SU-DHL-6 (cell line): ENCODE results near the gene UGGT2.
"Not testable (repeated sequence)": the region's sequence is repeated elsewhere in the genome, so short reads cannot be mapped to it uniquely, and the experiment has no call there.

Experiments used
- H2AFZ ChIP-seq: fragments of 200-600 bp; sonication (generic); 2 replicates; pipeline ENCODE4 v1.6.1; 2014; ENCODE audit warnings: low read depth, mild to moderate bottlenecking, moderate library complexity, mixed read lengths, antibody characterized with exemption, low read length; ENCODE audit not compliant: severe bottlenecking
- H3F3A ChIP-seq: fragments of 200-600 bp; shearing (Covaris generic); 2 replicates; pipeline ENCODE4 v1.6.0; 2016; ENCODE audit warnings: antibody characterized with exemption, mild to moderate bottlenecking; ENCODE audit not compliant: insufficient read depth
- H3K27ac ChIP-seq: fragments of 200-600 bp; sonication (generic); 2 replicates; pipeline ENCODE4 v1.5.1; 2016; ENCODE audit warnings: low read depth, mild to moderate bottlenecking, low read length, moderate library complexity, mixed read lengths
- H3K27me3 ChIP-seq: fragments of 200-600 bp; sonication (generic), shearing (Covaris generic); 2 replicates; pipeline ENCODE4 v1.6.0; 2014; ENCODE audit warnings: mild to moderate bottlenecking, low read length
- H3K36me3 ChIP-seq: fragments of 200-600 bp; sonication (generic); 2 replicates; pipeline ENCODE4 v1.6.1; 2014; ENCODE audit warnings: mild to moderate bottlenecking, low read length, mixed read lengths
- H3K4me2 ChIP-seq: fragments of 300-600, 200-600 bp; shearing (Covaris generic), sonication (generic); 2 replicates; pipeline ENCODE4 v1.6.0; 2014; ENCODE audit warnings: low read length, low read depth, mild to moderate bottlenecking; ENCODE audit not compliant: poor library complexity, severe bottlenecking
- H3K4me3 ChIP-seq: fragments of 200-600 bp; sonication (generic); 2 replicates; pipeline ENCODE4 v1.5.1; 2014; ENCODE audit warnings: antibody characterized with exemption, low read length, mild to moderate bottlenecking, mixed read lengths; ENCODE audit not compliant: insufficient read depth, poor library complexity, severe bottlenecking
- H3K79me2 ChIP-seq: fragments of 200-600 bp; sonication (generic); 2 replicates; pipeline ENCODE4 v1.6.1; 2014; ENCODE audit warnings: mild to moderate bottlenecking, low read length, moderate library complexity; ENCODE audit not compliant: insufficient read depth
- H3K9ac ChIP-seq: fragments of 200-600 bp; sonication (generic); 2 replicates; pipeline ENCODE4 v1.7.0; 2014; ENCODE audit warnings: mild to moderate bottlenecking, low read length
- H3K9me2 ChIP-seq: fragments of 200-600 bp; sonication (generic); replicated peaks from 2 replicates; pipeline ENCODE4 v1.6.1; 2014; ENCODE audit warnings: low read length; ENCODE audit not compliant: insufficient read depth
- H3K9me3 ChIP-seq: fragments of 200-600 bp; sonication (generic); 2 replicates; pipeline ENCODE4 v1.6.1; 2014; ENCODE audit warnings: low read length, mixed read lengths; ENCODE audit not compliant: insufficient read depth
- H4K20me1 ChIP-seq: fragments of 200-600 bp; sonication (generic); 2 replicates; pipeline ENCODE4 v1.6.1; 2014; ENCODE audit warnings: low read depth, mild to moderate bottlenecking, antibody characterized with exemption, low read length, moderate library complexity, mixed read lengths
- CTCF ChIP-seq: fragments of 200-600 bp; sonication (generic); IDR thresholded peaks from one replicate; pipeline ENCODE4 v1.5.1; 2017; ENCODE audit warnings: antibody characterized with exemption, mild to moderate bottlenecking, low read length, moderate library complexity; ENCODE audit not compliant: insufficient read depth, poor library complexity, severe bottlenecking
- EZH2phosphoT487 ChIP-seq: fragments of 200-600 bp; sonication (generic), shearing (Covaris generic); conservative IDR thresholded peaks from 2 replicates; pipeline ENCODE4 v1.6.1; 2018; ENCODE audit warnings: mild to moderate bottlenecking, antibody characterized with exemption, low read length, moderate library complexity, mixed read lengths

UGGT2 gene

GRCh38 chr13:95793781-95794180, 259.4 kb downstream of the UGGT2 start:
- no peaks in the 10 kb centered on the region for H3K27me3 ChIP-seq
- H3K79me2 ChIP-seq, result no peaks in the 10 kb centered on the region
- H3K36me3 ChIP-seq, result no peaks in the 10 kb centered on the region
- no peaks in the 10 kb centered on the region for H3K9me3 ChIP-seq
- H4K20me1 ChIP-seq, result no peaks in the 10 kb centered on the region
- no peak for TF ChIP-seq CTCF
- no peak for TF ChIP-seq EZH2phosphoT487
- no peak overlapping the region for H3K27ac ChIP-seq
- no peak overlapping the region for H3K4me2 ChIP-seq
- no peak overlapping the region for H3K4me3 ChIP-seq
- no peak overlapping the region for H2AFZ ChIP-seq
- H3F3A ChIP-seq, result no peaks in the 10 kb centered on the region
- no peak overlapping the region for H3K9ac ChIP-seq
- no peaks in the 10 kb centered on the region for H3K9me2 ChIP-seq

- H3K9ac ChIP-seq, result no peak overlapping the region
- no peaks in the 10 kb centered on the region for H3K9me2 ChIP-seq
- H3K27me3 ChIP-seq, result no peaks in the 10 kb centered on the region
- no peaks in the 10 kb centered on the region for H3K9me3 ChIP-seq
- H3K4me3 ChIP-seq, result no peak overlapping the region
- no peaks in the 10 kb centered on the region for H3K79me2 ChIP-seq
- H4K20me1 ChIP-seq, result no peaks in the 10 kb centered on the region
- no peak overlapping the region for H2AFZ ChIP-seq
- no peaks in the 10 kb centered on the region for H3K36me3 ChIP-seq
- no peak overlapping the region for H3K27ac ChIP-seq
- TF ChIP-seq EZH2phosphoT487 (no peak), CTCF (no peak)
- H3K4me2 ChIP-seq, result no peak overlapping the region
- no peaks in the 10 kb centered on the region for H3F3A ChIP-seq
Observed at GRCh38 chr13:95793018-95793555, 260.1 kb downstream of the UGGT2 start.

DNA sequence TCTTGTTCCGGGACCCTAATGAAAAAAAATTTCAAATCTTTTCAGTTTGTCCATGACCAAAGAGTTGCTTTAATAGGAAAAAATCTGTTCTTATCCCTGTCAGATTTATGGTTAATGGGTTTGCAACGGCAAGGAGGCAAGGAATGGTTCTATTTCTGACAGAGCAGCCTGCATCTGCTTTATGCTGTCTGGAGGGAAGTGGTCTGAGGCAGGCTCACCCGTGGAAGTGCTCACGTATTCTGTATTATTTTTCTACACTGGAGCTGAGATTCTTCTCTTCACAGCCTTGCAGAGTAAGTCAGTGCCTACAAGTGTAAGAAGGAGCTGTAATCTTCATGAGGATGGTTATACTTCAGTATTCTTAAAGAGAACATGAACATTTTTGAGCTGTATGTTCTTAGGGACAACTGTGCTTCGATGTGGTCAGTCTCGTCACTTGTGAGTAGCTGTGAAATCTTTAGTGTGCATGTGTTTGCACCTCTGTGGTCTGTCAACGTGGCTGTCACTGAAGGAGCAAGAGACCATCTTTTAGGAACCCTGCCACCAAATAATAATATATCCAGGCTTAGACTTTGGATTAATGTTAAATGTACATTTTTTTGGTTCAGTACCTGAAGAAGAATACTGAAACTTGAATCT, 262.0 kb downstream of the UGGT2 start:
- Histone ChIP-seq H3K27ac (no peak overlapping the region), H3K27me3 (no peaks in the 10 kb centered on the region), H3K9ac (no peak overlapping the region), H4K20me1 (no peaks in the 10 kb centered on the region), H3F3A (no peaks in the 10 kb centered on the region), H3K9me3 (no peaks in the 10 kb centered on the region), H3K4me2 (no peak overlapping the region), H3K9me2 (no peaks in the 10 kb centered on the region), H3K79me2 (no peaks in the 10 kb centered on the region), H2AFZ (no peak overlapping the region), H3K36me3 (no peaks in the 10 kb centered on the region), H3K4me3 (no peak overlapping the region)
- TF ChIP-seq EZH2phosphoT487 (no peak), CTCF (no peak)

DNA sequence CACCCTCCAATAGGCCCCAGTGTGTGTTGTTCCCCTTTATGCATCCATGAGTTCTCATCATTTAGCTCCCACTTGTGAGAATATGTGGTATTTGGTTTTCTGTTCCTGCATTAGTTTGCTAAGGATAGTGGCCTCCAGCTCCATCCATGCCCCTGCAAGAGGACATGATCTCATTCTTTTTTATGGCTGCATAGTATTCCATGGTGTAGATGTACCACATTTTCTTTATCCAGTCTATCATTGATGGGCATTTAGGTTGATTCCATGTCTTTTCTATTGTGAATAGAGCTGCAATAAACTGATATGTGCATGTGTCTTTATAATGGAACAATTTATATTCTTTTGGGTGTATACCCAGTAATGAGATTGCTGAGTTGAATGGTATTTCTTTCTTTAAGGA, 263.9 kb downstream of the UGGT2 start:
- H4K20me1 ChIP-seq, H3F3A ChIP-seq, H3K4me3 ChIP-seq, H3K79me2 ChIP-seq, H3K27me3 ChIP-seq, H3K9me3 ChIP-seq, H3K9me2 ChIP-seq, H2AFZ ChIP-seq, H3K9ac ChIP-seq, H3K27ac ChIP-seq, H3K4me2 ChIP-seq, H3K36me3 ChIP-seq: not testable (repeated sequence)
